GM12865 (cell line): ENCODE data around the gene C11orf21.

Source experiments
- DNase-seq: peaks from one replicate; pipeline ENCODE4 v3.0.0; 2010; ENCODE audit warnings: low read depth
- H3K4me3 ChIP-seq: 2 replicates; pipeline ENCODE4 v1.5.1; 2011; ENCODE audit warnings: mild to moderate bottlenecking, low read depth, low read length, control low read depth
- TF ChIP-seq, protein P1 (sequence below): IDR thresholded peaks from 2 replicates; pipeline ENCODE4 v1.5.1; 2011; ENCODE audit warnings: low read length, control low read depth, low read depth, inconsistent platforms; ENCODE audit not compliant: insufficient read depth; ENCODE audit errors: missing control alignments

The C11orf21 gene

GRCh38 chr11:2264366-2265053 lies 37.2 kb downstream of the C11orf21 start:
- TF ChIP-seq, protein P1, sequence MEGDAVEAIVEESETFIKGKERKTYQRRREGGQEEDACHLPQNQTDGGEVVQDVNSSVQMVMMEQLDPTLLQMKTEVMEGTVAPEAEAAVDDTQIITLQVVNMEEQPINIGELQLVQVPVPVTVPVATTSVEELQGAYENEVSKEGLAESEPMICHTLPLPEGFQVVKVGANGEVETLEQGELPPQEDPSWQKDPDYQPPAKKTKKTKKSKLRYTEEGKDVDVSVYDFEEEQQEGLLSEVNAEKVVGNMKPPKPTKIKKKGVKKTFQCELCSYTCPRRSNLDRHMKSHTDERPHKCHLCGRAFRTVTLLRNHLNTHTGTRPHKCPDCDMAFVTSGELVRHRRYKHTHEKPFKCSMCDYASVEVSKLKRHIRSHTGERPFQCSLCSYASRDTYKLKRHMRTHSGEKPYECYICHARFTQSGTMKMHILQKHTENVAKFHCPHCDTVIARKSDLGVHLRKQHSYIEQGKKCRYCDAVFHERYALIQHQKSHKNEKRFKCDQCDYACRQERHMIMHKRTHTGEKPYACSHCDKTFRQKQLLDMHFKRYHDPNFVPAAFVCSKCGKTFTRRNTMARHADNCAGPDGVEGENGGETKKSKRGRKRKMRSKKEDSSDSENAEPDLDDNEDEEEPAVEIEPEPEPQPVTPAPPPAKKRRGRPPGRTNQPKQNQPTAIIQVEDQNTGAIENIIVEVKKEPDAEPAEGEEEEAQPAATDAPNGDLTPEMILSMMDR = no peak
- DNase-seq = no peak
- no peak overlapping the region for H3K4me3 ChIP-seq

DNA sequence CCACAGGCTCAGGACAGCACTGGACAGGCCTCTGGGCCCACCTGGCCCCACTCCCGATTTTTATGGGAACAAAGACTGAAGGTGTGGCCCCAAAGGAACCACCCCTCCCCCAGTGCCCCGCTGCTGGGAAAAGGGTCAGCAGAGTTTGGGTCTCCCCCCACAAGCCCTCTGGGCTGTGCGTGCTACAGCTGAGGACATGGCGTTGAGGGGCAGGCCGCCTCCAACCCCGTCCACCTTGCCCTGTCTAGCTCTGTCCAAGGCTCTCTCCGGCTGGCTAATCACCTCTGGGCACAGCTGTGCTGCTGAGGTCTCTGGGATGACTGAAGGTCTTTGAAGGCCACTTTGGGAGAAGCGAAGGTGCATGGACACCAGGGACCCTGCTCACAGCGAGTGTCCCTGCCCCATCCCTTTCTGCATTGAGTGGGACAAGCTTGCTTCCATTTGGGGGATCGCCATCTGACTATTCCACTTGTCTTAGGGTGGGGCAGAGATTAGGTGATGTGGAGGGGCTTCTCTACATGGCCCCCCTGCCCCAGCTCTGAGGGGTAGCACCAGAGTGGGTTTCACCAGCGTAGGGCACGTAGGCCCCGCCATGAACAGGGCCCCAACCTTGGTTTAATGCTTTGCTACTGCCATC lies 37.9 kb downstream of the C11orf21 start:
- TF ChIP-seq, protein P1 = no peak
- no peak for DNase-seq
- H3K4me3 ChIP-seq = no peak overlapping the region

DNA sequence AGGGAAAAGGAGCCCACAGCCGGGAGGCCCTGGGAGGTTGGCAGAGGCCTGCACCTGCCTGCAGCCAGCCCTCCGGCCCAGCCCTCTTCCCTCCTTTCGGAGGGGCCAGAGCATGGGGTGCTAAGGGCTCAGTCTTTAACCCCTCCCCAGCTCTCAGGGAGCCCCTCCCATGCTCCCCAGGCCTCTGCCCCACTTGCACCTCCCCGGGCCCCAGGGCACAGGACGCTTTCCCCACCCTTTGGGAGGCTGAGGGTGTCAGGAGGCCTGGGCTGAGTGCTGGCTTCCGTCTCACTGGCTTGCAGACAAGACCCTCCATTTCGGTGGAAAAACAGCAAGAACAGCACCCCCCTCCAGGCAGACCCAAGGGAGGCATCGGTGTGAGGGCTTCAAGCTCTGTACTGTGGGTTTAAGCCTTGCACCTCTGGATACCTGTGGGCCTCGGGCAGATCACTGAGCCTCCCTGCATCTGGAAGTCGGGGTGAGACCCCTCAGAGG lies 38.6 kb downstream of the C11orf21 start:
- no peak overlapping the region for H3K4me3 ChIP-seq
- DNase-seq = no peak
- TF ChIP-seq, protein P1 = no peak

GRCh38 chr11:2262301-2263070 lies 39.2 kb downstream of the C11orf21 start:
- DNase-seq = no peak
- TF ChIP-seq, protein P1 = no peak

DNA sequence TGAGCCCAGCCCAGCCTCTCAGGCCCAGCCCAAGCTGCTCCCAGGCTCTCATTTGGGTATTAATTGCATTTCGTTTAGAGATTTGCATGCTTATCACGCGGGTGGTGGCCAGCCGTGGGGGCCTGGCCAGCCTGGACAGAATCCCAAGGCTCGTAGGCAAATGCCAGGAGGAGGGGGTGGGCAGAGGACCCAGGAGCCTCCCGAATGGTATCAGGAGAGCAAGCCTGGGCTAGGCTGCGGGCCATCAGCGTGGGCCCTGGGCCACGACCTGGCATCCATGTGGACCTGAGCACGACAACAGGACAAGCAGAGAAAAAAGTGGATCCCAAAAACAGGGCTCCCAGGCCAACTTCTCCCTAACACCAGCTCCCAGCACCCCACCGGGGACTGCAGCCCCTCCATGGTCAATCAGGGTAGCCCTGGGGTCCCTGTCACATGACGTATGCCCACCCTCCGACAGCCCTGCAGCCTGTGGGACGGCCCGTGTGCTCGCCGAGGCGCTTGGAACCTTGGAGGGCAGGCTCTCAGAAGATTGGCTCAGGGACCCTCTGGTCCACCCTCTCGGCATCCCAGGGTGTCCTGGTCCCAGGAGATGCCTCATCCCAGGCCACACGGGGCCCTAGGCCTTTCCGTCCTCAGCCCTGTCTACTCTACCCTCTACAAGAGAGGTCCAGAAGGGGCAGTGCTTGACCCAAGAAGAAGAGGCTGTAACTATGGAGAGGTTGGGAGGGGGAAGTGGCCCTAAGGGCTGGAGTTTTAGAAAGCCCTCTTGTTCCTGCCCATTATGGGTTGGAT lies 40.1 kb downstream of the C11orf21 start:
- no peak for DNase-seq
- TF ChIP-seq, protein P1 = no peak
- no peak overlapping the region for H3K4me3 ChIP-seq

More at GRCh38 chr11:2262301-2263070, 39.2 kb downstream of the C11orf21 start:
- no peak overlapping the region for H3K4me3 ChIP-seq
